ENCODE measurements around the gene CCNA1. TPM values are rescaled to one million over a fixed set of nuclear protein-coding genes. Genes with fewer than 3 reads are reported as not detected.

Gene CCNA1
- total RNA-seq, 1 donor from 2014 or later, result 0.26 TPM

GRCh38 chr13:36445278-36445677, 13.0 kb downstream of the CCNA1 start:
- Mint-ChIP-seq H3K27ac (ENCODE audit: unreplicated experiment) (no peak overlapping the region), H3K9me3 (no peaks in the 10 kb centered on the region), H3K36me3 (ENCODE audit: low read depth) (no peaks in the 10 kb centered on the region), H3K4me3 (no peak overlapping the region), H3K27me3 (ENCODE audit: low read depth) (peaks cover 16% of the 10 kb centered on the region), H3K4me1 (no peaks in the 10 kb centered on the region)
- no peak for TF ChIP-seq CTCF (conservative IDR thresholded peaks at IDR 0.05)
- DNase-seq (ENCODE audit: low read depth, low spot score), result no peak

- DNase-seq (ENCODE audit: low read depth, low spot score), result no peak
- Mint-ChIP-seq H3K9me3 (no peaks in the 10 kb centered on the region), H3K27ac (ENCODE audit: unreplicated experiment) (no peak overlapping the region), H3K36me3 (ENCODE audit: low read depth) (no peaks in the 10 kb centered on the region), H3K4me1 (no peaks in the 10 kb centered on the region), H3K4me3 (no peak overlapping the region), H3K27me3 (ENCODE audit: low read depth) (peaks cover 22% of the 10 kb centered on the region)
- no peak for TF ChIP-seq CTCF (conservative IDR thresholded peaks at IDR 0.05)
Measured at GRCh38 chr13:36445891-36446351, 13.6 kb downstream of the CCNA1 start.

GRCh38 chr13:36447501-36447900, 15.2 kb downstream of the CCNA1 start:
- Mint-ChIP-seq H3K27ac (ENCODE audit: unreplicated experiment) (no peak overlapping the region), H3K9me3 (no peaks in the 10 kb centered on the region), H3K4me3 (no peak overlapping the region), H3K36me3 (ENCODE audit: low read depth) (no peaks in the 10 kb centered on the region), H3K27me3 (ENCODE audit: low read depth) (peaks cover 23% of the 10 kb centered on the region), H3K4me1 (no peaks in the 10 kb centered on the region)
- DNase-seq (ENCODE audit: low read depth, low spot score), result no peak
- no peak for TF ChIP-seq CTCF (conservative IDR thresholded peaks at IDR 0.05)

- Mint-ChIP-seq H3K27ac (ENCODE audit: unreplicated experiment) (no peak overlapping the region), H3K36me3 (ENCODE audit: low read depth) (no peaks in the 10 kb centered on the region), H3K4me1 (no peaks in the 10 kb centered on the region), H3K27me3 (ENCODE audit: low read depth) (peaks cover 34% of the 10 kb centered on the region), H3K9me3 (no peaks in the 10 kb centered on the region), H3K4me3 (no peak overlapping the region)
- no peak for DNase-seq (ENCODE audit: low read depth, low spot score)
- TF ChIP-seq CTCF (conservative IDR thresholded peaks at IDR 0.05), result no peak
Measured at GRCh38 chr13:36450534-36450933, 18.2 kb downstream of the CCNA1 start.

- H3K27me3 Mint-ChIP-seq (ENCODE audit: low read depth), result peaks cover 30% of the 10 kb centered on the region
- H3K36me3 Mint-ChIP-seq (ENCODE audit: low read depth), result no peaks in the 10 kb centered on the region
- no peak for DNase-seq (ENCODE audit: low read depth, low spot score)
- H3K27ac Mint-ChIP-seq (ENCODE audit: unreplicated experiment), result no peak overlapping the region
- no peaks in the 10 kb centered on the region for H3K9me3 Mint-ChIP-seq
- peaks cover 5% of the 10 kb centered on the region for H3K4me1 Mint-ChIP-seq
- no peak overlapping the region for H3K4me3 Mint-ChIP-seq
- TF ChIP-seq CTCF (conservative IDR thresholded peaks at IDR 0.05), result peak; percentile 59
Measured at GRCh38 chr13:36453516-36453915, 21.2 kb downstream of the CCNA1 start.

- Mint-ChIP-seq H3K36me3 (ENCODE audit: low read depth) (no peaks in the 10 kb centered on the region), H3K27me3 (ENCODE audit: low read depth) (peaks cover 28% of the 10 kb centered on the region), H3K27ac (ENCODE audit: unreplicated experiment) (no peak overlapping the region), H3K4me1 (peaks cover 5% of the 10 kb centered on the region), H3K4me3 (no peak overlapping the region), H3K9me3 (no peaks in the 10 kb centered on the region)
- DNase-seq (ENCODE audit: low read depth, low spot score), result no peak
- no peak for TF ChIP-seq CTCF (conservative IDR thresholded peaks at IDR 0.05)
Measured at GRCh38 chr13:36454121-36454520, 21.8 kb downstream of the CCNA1 start.
